Measurements from ENCODE around the gene GSK3A. TPM values are rescaled to one million over a fixed set of nuclear protein-coding genes. Genes with fewer than 3 reads are reported as not detected.

Gene GSK3A
- total and polyA plus RNA-seq, 2 donors = 12.7 to 31.4 TPM

DNA sequence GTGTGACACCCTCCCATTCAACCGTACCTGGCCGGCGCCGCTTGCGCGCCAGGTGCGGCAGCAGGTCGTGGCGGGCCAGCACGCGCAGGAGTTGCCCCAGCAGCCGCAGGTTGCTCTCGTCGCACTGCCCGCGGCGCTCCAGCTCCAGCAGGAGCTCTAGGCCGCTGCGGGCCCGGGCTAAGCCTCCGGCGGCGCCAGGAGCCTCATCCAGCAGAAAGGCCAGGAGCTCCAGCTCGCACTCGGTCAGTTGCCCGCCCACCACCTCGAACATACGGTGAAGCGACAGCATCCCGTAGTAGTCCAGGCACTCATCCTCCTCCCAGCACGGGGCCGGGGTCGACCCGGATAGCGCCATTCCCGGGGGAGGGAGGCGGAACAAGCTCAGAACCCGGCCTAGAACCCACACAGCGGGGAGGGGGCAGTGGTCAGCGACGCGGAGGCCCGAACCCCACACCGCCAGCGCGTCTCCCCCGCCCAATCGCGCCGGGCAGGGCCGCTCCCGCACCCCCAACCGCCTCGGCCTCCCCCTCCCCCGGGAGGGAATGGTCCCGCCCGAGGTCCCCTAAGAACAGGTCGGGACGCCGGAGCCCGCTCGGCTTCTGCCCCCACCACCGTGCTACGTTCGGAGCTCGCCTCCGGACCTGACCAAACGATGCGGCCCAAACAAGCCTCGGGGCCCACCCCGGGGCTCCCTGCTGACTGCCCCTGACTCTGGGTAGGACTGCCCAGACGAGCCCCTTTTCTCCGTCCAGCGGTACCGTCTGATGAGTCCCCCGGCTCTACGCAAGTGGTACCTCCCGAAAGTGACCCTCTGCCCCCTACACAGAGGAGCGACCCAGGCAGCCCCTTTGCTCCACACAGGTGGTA is 25.5 kb downstream of the GSK3A start:
- under 1% methylated on average over 79 of the region's 79 CpGs for WGBS
- Histone ChIP-seq H3K4me3 (ENCODE audit: low read length in 2 of 2) (peak overlapping the region; percentile 79 to 98), H3K36me3 (ENCODE audit: control insufficient read depth in 2 of 2, insufficient read depth in 2 of 2, low read length in 1 of 2) (peaks cover 31 to 35% of the 10 kb centered on the region in 2 donors), H3K27ac (ENCODE audit: low read depth in 1 of 2, low read length in 1 of 2) (peak overlapping the region; percentile 84 to 85), H3K4me1 (ENCODE audit: control insufficient read depth in 2 of 2, insufficient read depth in 2 of 2, low read length in 2 of 2) (peaks cover 37 to 51% of the 10 kb centered on the region in 2 donors), H3K27me3 (ENCODE audit: control insufficient read depth in 2 of 2, insufficient read depth in 1 of 2, low read length in 1 of 2) (no peaks in the 10 kb centered on the region), H3K9me3 (ENCODE audit: control insufficient read depth in 2 of 2, insufficient read depth in 1 of 2, low read length in 1 of 2) (peaks cover 0 to 4% of the 10 kb centered on the region in 2 donors)
- DNase-seq (ENCODE audit: low read depth in 6 of 9, low spot score in 9 of 9) = peak in 2 of 9 donors; percentile 51 to 52

DNA sequence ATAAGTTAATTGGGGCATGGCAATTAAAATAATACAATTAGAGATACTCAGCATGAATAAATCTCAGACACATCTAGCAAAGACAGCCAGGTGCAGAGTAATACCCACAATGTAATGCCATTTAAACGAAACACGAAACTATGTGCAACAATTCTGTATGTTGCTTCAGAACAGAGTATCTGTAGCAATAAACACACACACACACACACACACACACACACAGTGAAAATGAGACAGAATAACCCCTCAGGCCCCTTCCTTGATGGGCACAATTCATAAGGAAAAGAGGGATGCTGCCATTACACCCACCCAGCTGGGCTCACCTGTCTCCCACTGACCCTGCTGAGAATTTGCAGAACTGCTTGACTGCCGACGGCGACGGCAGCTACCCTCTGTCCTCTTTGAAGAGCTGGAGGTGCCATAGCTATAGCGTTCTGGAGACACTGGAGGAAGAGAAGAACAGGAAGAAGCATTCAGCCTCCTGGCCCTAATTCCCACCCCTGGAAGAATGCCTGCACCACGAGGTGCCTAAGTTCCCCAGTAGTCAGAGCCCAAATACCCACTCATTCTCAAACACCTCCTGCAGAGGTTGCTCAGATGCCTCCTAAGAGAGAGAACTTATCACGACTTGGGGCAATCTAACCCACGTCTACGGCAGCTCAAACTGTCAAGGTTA is 27.5 kb downstream of the GSK3A start:
- peaks cover 27 to 40% of the 10 kb centered on the region in 2 donors for H3K4me1 ChIP-seq (ENCODE audit: control insufficient read depth in 2 of 2, insufficient read depth in 2 of 2, low read length in 2 of 2)
- no peak overlapping the region for H3K27ac ChIP-seq (ENCODE audit: low read depth in 1 of 2, low read length in 1 of 2)
- H3K9me3 ChIP-seq (ENCODE audit: control insufficient read depth in 2 of 2, insufficient read depth in 1 of 2, low read length in 1 of 2) = peaks cover 0 to 4% of the 10 kb centered on the region in 2 donors
- no peaks in the 10 kb centered on the region for H3K27me3 ChIP-seq (ENCODE audit: control insufficient read depth in 2 of 2, insufficient read depth in 1 of 2, low read length in 1 of 2)
- WGBS = 93% methylated on average over 11 of the region's 11 CpGs
- no peak overlapping the region for H3K4me3 ChIP-seq (ENCODE audit: low read length in 2 of 2)
- H3K36me3 ChIP-seq (ENCODE audit: control insufficient read depth in 2 of 2, insufficient read depth in 2 of 2, low read length in 1 of 2) = peaks cover 41 to 47% of the 10 kb centered on the region in 2 donors
- DNase-seq (ENCODE audit: low read depth in 6 of 9, low spot score in 9 of 9) = no peak

DNA sequence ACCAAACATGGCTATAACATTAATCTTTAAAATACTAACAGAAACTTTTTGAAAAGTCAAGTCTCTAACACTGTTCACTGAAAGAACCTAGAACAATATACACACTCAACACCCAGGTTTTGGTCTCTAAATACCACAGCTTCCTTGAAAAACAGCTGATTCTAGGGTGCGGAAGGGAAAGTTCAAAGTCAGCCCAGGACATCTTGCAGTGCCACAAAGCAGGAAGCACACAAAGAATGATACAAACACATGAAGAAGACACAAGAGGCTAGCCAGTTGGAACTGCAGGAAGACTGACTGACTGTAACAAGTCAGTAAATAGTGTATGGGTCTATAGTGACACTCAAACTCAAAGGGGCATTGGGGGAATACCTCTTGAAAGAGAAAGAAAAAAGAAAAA is 29.5 kb downstream of the GSK3A start:
- WGBS = 83% methylated on average over 1 of the region's 1 CpG
- H3K36me3 ChIP-seq (ENCODE audit: control insufficient read depth in 2 of 2, insufficient read depth in 2 of 2, low read length in 1 of 2) = peaks cover 61 to 67% of the 10 kb centered on the region in 2 donors

DNA sequence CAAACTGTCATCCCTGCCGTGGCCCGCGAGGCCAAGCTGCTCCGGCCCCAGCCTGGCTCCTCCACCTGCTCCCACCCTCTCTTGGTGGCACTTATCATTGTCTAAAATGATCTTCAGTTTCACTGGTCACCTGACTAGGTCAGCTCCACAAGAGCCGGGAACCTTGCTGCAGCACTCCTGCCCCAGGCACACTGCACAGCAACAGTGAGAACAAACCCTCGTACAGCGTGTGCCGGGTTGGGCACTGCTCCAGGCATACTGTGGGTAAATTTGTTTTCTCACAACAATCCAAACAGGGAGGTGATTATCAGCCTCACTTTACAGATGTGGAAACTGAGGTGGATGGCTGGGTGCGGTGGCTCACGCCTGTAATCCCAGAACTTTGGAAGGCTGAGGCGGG is 33.8 kb downstream of the GSK3A start:
- Histone ChIP-seq H3K9me3 (ENCODE audit: control insufficient read depth in 2 of 2, insufficient read depth in 1 of 2, low read length in 1 of 2) (no peaks in the 10 kb centered on the region), H3K27me3 (ENCODE audit: control insufficient read depth in 2 of 2, insufficient read depth in 1 of 2, low read length in 1 of 2) (no peaks in the 10 kb centered on the region), H3K36me3 (ENCODE audit: control insufficient read depth in 2 of 2, insufficient read depth in 2 of 2, low read length in 1 of 2) (peaks cover 82 to 86% of the 10 kb centered on the region in 2 donors), H3K27ac (ENCODE audit: low read depth in 1 of 2, low read length in 1 of 2) (no peak overlapping the region), H3K4me1 (ENCODE audit: control insufficient read depth in 2 of 2, insufficient read depth in 2 of 2, low read length in 2 of 2) (peaks cover 0 to 8% of the 10 kb centered on the region in 2 donors), H3K4me3 (ENCODE audit: low read length in 2 of 2) (no peak overlapping the region)
- no peak for DNase-seq (ENCODE audit: low read depth in 6 of 9, low spot score in 9 of 9)
- 98% methylated on average over 11 of the region's 11 CpGs for WGBS

More for the DNA sequence above, 29.5 kb downstream of the GSK3A start:
- no peak for DNase-seq (ENCODE audit: low read depth in 6 of 9, low spot score in 9 of 9)
- Histone ChIP-seq H3K4me1 (ENCODE audit: control insufficient read depth in 2 of 2, insufficient read depth in 2 of 2, low read length in 2 of 2) (peaks cover 20 to 23% of the 10 kb centered on the region in 2 donors), H3K27ac (ENCODE audit: low read depth in 1 of 2, low read length in 1 of 2) (no peak overlapping the region), H3K27me3 (ENCODE audit: control insufficient read depth in 2 of 2, insufficient read depth in 1 of 2, low read length in 1 of 2) (no peaks in the 10 kb centered on the region), H3K9me3 (ENCODE audit: control insufficient read depth in 2 of 2, insufficient read depth in 1 of 2, low read length in 1 of 2) (no peaks in the 10 kb centered on the region), H3K4me3 (ENCODE audit: low read length in 2 of 2) (no peak overlapping the region)

DNA sequence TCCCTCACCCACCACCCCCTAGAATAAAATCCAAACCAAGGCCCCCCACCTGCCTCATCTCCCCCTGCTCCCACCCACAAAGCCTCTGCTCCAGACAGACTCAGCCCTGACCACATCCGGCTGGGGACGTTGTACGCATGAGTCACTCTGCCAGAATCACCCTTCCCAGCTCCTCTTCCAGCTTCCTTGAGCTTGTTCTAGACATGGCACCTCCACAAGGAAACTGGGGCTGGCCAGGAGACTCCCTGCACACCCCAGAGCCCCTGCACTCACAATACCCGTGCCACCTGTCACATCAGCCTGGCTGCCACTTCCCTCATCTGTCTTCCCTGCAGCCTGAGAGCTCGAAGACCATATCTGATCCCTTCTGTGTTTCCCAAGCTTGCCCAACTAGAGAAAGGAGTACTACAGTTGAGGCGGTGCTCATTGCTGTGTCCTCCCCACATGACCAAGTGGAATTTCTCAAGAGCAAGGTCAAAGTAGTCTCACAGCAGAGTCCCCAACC is 34.6 kb downstream of the GSK3A start:
- Histone ChIP-seq H3K36me3 (ENCODE audit: control insufficient read depth in 2 of 2, insufficient read depth in 2 of 2, low read length in 1 of 2) (peaks cover 81 to 86% of the 10 kb centered on the region in 2 donors), H3K4me1 (ENCODE audit: control insufficient read depth in 2 of 2, insufficient read depth in 2 of 2, low read length in 2 of 2) (peaks cover 0 to 11% of the 10 kb centered on the region in 2 donors), H3K27me3 (ENCODE audit: control insufficient read depth in 2 of 2, insufficient read depth in 1 of 2, low read length in 1 of 2) (no peaks in the 10 kb centered on the region), H3K9me3 (ENCODE audit: control insufficient read depth in 2 of 2, insufficient read depth in 1 of 2, low read length in 1 of 2) (no peaks in the 10 kb centered on the region), H3K27ac (ENCODE audit: low read depth in 1 of 2, low read length in 1 of 2) (no peak overlapping the region), H3K4me3 (ENCODE audit: low read length in 2 of 2) (no peak overlapping the region)
- DNase-seq (ENCODE audit: low read depth in 6 of 9, low spot score in 9 of 9) = no peak
- 82% methylated on average over 6 of the region's 6 CpGs for WGBS

DNA sequence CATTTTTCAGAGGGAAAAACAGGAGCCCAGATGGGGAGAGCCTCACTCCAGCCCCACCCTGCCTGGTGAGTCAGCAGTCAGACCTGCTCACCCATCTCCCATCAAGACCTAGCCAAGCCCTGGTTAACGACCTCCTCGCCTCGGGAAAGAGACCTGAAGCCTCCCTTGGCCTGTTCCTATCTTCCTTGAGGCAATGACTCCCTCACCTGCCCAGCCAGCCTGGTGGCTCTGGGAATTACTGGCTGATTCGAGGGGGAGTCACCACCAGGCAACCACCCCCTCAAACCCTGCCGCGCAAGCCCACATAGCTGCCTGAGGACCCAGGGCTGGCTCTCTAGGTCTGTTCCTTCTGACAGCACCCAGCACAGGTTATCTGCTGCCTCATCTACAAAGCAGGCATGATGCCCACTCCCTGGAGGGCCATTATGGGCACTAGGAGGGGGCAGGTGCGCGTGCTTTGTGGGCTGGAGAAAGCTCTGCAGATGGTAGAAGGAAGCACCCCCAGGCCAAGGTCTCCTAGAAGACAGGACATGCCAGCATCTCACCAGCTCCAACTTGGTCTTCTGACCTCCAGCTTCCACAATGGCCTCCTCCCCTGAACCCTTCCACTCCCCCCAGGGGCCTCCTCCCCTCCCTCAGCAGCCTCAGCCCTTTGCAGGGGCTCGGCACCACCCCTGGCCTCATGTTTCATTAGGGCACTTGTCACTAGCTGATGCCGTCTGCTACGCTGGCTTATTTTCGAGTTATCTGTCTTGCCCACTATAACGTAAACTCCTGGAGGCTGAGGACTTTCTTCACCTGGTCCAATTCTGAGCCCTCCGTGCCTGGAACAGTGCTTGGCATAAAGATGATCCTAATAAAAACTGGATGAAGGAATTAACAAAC is 35.3 kb downstream of the GSK3A start:
- H3K27me3 ChIP-seq (ENCODE audit: control insufficient read depth in 2 of 2, insufficient read depth in 1 of 2, low read length in 1 of 2) = no peaks in the 10 kb centered on the region
- H3K4me1 ChIP-seq (ENCODE audit: control insufficient read depth in 2 of 2, insufficient read depth in 2 of 2, low read length in 2 of 2) = peaks cover under 1 to 18% of the 10 kb centered on the region in 2 donors
- no peaks in the 10 kb centered on the region for H3K9me3 ChIP-seq (ENCODE audit: control insufficient read depth in 2 of 2, insufficient read depth in 1 of 2, low read length in 1 of 2)
- DNase-seq (ENCODE audit: low read depth in 6 of 9, low spot score in 9 of 9) = no peak
- H3K27ac ChIP-seq (ENCODE audit: low read depth in 1 of 2, low read length in 1 of 2) = no peak overlapping the region
- H3K4me3 ChIP-seq (ENCODE audit: low read length in 2 of 2) = no peak overlapping the region
- peaks cover 83 to 84% of the 10 kb centered on the region in 2 donors for H3K36me3 ChIP-seq (ENCODE audit: control insufficient read depth in 2 of 2, insufficient read depth in 2 of 2, low read length in 1 of 2)
- 95% methylated on average over 14 of the region's 14 CpGs for WGBS

DNA sequence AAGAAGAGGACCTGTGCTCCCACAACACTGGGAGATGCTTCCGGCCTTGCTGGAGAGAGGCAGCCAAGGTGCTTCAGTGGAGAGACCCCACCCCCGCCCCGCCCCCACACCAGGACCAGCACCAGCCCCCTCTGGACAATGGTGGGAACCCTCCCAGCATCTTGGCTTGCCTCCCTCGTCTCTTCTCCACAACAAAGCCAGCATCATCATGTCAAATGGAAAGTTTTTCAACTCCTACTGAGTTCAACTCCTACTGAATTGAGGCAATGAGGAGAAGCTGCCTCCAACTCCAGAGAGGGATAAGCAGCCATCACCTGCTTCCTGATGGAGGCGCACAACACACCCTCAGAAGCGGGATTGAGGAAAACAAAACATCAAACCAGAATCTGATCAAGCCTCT is 37.7 kb downstream of the GSK3A start:
- WGBS = 97% methylated on average over 6 of the region's 6 CpGs
- Histone ChIP-seq H3K9me3 (ENCODE audit: control insufficient read depth in 2 of 2, insufficient read depth in 1 of 2, low read length in 1 of 2) (no peaks in the 10 kb centered on the region), H3K4me3 (ENCODE audit: low read length in 2 of 2) (no peak overlapping the region), H3K27me3 (ENCODE audit: control insufficient read depth in 2 of 2, insufficient read depth in 1 of 2, low read length in 1 of 2) (no peaks in the 10 kb centered on the region), H3K36me3 (ENCODE audit: control insufficient read depth in 2 of 2, insufficient read depth in 2 of 2, low read length in 1 of 2) (peaks cover 81 to 86% of the 10 kb centered on the region in 2 donors), H3K4me1 (ENCODE audit: control insufficient read depth in 2 of 2, insufficient read depth in 2 of 2, low read length in 2 of 2) (peaks cover 25 to 42% of the 10 kb centered on the region in 2 donors), H3K27ac (ENCODE audit: low read depth in 1 of 2, low read length in 1 of 2) (no peak overlapping the region)
- no peak for DNase-seq (ENCODE audit: low read depth in 6 of 9, low spot score in 9 of 9)

DNA sequence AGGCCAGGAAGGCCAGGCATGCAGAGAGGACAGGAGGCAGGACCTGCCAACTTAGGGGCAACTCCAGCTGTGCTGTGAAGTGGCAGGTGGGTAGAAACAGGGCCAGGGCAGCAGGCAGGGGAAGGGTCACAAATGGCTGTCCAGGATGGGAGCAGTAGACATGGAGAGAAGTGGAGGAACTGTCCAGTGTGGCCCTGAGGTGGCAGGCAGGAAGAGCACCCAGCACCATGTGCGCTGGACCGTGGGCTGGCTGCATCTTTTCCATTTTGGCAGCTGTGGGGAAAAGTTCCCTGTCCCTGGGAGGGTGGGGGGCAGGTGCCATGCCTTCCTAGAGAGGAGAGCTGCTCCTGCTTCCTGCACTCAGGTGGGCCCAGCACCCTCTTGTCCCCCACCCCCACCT is 38.7 kb downstream of the GSK3A start:
- H3K27ac ChIP-seq (ENCODE audit: low read depth in 1 of 2, low read length in 1 of 2) = no peak overlapping the region
- DNase-seq (ENCODE audit: low read depth in 6 of 9, low spot score in 9 of 9) = no peak
- H3K27me3 ChIP-seq (ENCODE audit: control insufficient read depth in 2 of 2, insufficient read depth in 1 of 2, low read length in 1 of 2) = no peaks in the 10 kb centered on the region
- no peak overlapping the region for H3K4me3 ChIP-seq (ENCODE audit: low read length in 2 of 2)
- WGBS = 98% methylated on average over 2 of the region's 2 CpGs
- no peaks in the 10 kb centered on the region for H3K9me3 ChIP-seq (ENCODE audit: control insufficient read depth in 2 of 2, insufficient read depth in 1 of 2, low read length in 1 of 2)
- peaks cover 72 to 78% of the 10 kb centered on the region in 2 donors for H3K36me3 ChIP-seq (ENCODE audit: control insufficient read depth in 2 of 2, insufficient read depth in 2 of 2, low read length in 1 of 2)
- peaks cover 31 to 50% of the 10 kb centered on the region in 2 donors for H3K4me1 ChIP-seq (ENCODE audit: control insufficient read depth in 2 of 2, insufficient read depth in 2 of 2, low read length in 2 of 2)

Data from thymus (tissue), 11 donors.